ENCODE measurements around the gene ZBTB14. TPM values are rescaled to one million over a fixed set of nuclear protein-coding genes. Genes with fewer than 3 reads are reported as not detected.

Gene ZBTB14, protein sequence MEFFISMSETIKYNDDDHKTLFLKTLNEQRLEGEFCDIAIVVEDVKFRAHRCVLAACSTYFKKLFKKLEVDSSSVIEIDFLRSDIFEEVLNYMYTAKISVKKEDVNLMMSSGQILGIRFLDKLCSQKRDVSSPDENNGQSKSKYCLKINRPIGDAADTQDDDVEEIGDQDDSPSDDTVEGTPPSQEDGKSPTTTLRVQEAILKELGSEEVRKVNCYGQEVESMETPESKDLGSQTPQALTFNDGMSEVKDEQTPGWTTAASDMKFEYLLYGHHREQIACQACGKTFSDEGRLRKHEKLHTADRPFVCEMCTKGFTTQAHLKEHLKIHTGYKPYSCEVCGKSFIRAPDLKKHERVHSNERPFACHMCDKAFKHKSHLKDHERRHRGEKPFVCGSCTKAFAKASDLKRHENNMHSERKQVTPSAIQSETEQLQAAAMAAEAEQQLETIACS
- polyA plus RNA-seq = 1 to 10 TPM; 3.7 TPM

DNA sequence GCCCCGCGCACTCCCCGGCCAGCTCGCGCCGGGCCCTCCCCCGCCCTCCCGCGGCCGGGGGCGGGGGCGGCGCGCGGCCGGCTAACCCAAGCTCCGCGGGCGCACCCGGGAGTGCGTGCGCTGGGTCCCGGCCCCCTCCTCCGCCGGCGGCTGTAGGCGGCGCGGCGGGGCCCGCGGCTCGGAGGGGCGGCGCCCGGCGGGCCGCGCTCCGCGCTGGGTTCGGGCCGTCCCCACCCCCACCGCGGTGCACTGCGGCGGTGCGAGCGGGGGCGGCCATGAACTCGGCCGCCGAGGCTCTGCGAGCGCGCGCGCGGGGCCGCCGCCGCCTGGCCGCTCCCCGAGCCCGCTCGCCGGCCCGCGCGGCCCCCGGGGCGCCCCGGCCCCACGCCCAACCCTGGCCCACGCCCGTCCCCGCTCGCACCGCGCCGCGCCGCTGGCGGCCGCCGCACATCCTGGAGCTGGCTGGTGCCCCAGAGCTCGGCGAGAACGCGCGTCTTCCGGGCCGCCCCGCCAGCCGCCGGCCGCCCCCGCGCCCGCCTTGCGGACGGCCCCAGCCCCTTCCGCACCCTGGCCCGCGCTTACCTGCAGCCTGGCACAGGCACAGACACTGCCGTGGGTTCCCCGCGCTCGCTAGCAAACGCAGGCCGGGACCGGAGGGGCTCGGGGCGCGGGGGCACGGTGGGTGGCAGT, at the start of gene ZBTB14:
Gene ZBTB14 (minus strand): TSS at position 496 of the 690 bp plus-strand sequence. CDS start 2,480 bp downstream, outside the sequence.
- Histone ChIP-seq H3K9me3 (ENCODE audit: control insufficient read depth in 2 of 2, insufficient read depth in 1 of 2, low read depth in 1 of 2, low read length in 1 of 2) (no peaks in the 10 kb centered on the region), H3K4me1 (ENCODE audit: control insufficient read depth in 2 of 2, insufficient read depth in 2 of 2, low read length in 1 of 2) (peaks cover 0 to 3% of the 10 kb centered on the region in 2 donors), H3K4me3 (ENCODE audit: low read depth in 1 of 2, low read length in 2 of 2) (peak within 1 kb of the TSS; percentile 63 to 89), H3K27ac (ENCODE audit: low read depth in 2 of 2, low read length in 1 of 2) (peak within 1 kb of the TSS; percentile 99 to 100), H3K36me3 (ENCODE audit: control insufficient read depth in 2 of 2, insufficient read depth in 2 of 2, low read length in 1 of 2) (peaks cover 9 to 11% of the 10 kb centered on the region in 2 donors), H3K27me3 (ENCODE audit: control insufficient read depth in 1 of 2, insufficient read depth in 2 of 2, low read length in 2 of 2) (no peaks in the 10 kb centered on the region)
- WGBS, 2 donors = 1% methylated on average over 51 to 116 of the region's 116 CpGs

DNA sequence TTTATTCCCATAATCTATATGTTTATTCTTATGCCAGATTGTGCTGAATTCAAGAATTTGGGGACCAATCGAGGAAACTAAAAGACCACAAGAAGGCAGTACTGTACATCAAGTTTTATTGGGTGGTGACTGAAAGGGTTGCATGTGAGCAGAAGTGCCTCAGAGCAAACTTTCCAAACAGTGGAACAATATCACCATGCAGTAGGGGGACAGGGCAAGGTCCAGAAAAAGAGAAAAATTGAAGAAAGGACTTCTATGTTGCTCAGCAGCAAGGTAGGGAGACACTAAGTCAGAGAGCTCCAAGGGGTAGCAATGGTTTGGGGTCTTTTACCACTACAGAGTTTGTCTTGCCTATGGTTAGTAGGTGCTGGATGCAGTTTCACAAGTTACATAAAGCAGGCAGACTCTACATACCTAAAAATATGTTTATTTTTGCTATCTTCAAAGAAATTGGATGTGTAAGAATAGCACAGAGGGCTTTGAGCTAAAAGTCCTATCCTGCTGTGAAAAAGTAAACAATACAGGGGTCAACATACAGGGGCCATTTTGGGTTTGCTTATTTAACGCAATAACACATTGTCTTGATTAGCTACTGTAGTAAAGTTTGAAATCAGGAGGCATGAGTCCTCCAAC, 43.8 kb upstream of the ZBTB14 start:
- Histone ChIP-seq H3K4me1 (ENCODE audit: control insufficient read depth in 2 of 2, insufficient read depth in 2 of 2, low read length in 1 of 2) (no peaks in the 10 kb centered on the region), H3K4me3 (ENCODE audit: low read depth in 1 of 2, low read length in 2 of 2) (no peak overlapping the region), H3K9me3 (ENCODE audit: control insufficient read depth in 2 of 2, insufficient read depth in 1 of 2, low read depth in 1 of 2, low read length in 1 of 2) (no peaks in the 10 kb centered on the region), H3K36me3 (ENCODE audit: control insufficient read depth in 2 of 2, insufficient read depth in 2 of 2, low read length in 1 of 2) (no peaks in the 10 kb centered on the region), H3K27ac (ENCODE audit: low read depth in 2 of 2, low read length in 1 of 2) (no peak overlapping the region), H3K27me3 (ENCODE audit: control insufficient read depth in 1 of 2, insufficient read depth in 2 of 2, low read length in 2 of 2) (no peaks in the 10 kb centered on the region)
- 63 to 74% methylated on average over 2 of the region's 2 CpGs for WGBS, 2 donors

DNA sequence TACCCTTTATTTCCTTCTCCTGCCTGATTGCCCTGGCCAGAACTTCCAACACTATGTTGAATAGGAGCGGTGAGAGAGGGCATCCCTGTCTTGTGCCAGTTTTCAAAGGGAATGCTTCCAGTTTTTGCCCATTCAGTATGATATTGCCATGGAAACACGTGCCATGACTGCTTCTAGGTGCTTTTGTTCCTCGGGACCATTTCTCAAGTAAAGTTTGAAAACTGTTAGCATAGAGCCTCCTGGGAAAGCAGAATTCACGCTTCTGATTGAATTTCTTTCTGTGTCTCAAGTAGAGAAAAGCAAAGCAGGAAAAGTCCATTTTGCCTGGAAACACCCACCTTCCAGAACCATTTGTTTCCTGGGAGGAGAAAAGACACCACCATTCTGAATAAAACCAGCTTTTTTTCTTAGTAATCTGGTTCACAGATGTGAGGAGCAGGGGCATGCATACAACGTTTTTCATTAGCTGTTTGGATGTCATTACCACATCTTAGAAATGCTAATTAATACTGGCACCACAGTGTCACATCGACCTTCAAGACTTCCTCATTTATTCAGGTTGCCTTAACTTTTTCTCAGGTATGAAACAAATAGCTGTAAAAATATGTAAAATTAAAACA, 39.0 kb upstream of the ZBTB14 start:
- Histone ChIP-seq H3K9me3 (ENCODE audit: control insufficient read depth in 2 of 2, insufficient read depth in 1 of 2, low read depth in 1 of 2, low read length in 1 of 2) (no peaks in the 10 kb centered on the region), H3K4me3 (ENCODE audit: low read depth in 1 of 2, low read length in 2 of 2) (no peak overlapping the region), H3K27me3 (ENCODE audit: control insufficient read depth in 1 of 2, insufficient read depth in 2 of 2, low read length in 2 of 2) (no peaks in the 10 kb centered on the region), H3K4me1 (ENCODE audit: control insufficient read depth in 2 of 2, insufficient read depth in 2 of 2, low read length in 1 of 2) (no peaks in the 10 kb centered on the region), H3K27ac (ENCODE audit: low read depth in 2 of 2, low read length in 1 of 2) (no peak overlapping the region), H3K36me3 (ENCODE audit: control insufficient read depth in 2 of 2, insufficient read depth in 2 of 2, low read length in 1 of 2) (no peaks in the 10 kb centered on the region)
- WGBS, 2 donors = 26 to 29% methylated on average over 6 of the region's 6 CpGs

DNA sequence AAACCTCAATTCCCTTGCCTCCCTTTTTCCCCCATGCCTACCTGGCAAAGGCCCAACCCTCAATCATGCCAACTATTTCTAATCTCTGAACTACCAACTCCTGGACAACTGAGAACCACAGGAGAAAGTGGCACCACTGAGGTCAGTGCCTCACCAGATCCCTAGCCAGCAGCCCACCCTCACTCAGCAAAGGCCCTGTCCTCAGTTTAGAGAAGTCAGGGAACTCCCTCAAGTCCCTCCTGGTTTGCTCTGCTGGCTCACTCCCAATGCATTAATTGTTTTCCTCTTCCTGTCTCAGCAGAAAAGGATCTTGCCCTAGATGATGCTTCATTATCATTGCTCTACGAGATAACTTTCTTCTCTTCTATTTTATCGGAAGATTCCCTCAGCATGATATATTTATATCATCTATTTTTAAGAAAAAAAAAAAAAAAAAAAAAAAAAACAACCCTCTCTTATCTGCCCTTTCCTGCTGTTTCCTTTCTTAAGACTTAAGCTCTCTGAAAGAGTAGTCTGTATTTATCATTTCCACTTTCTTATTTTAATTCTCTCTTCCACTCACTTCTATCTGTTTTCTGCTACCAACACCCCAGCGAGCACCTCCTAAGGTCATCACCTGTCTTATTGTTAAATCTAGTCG, 22.7 kb upstream of the ZBTB14 start:
- WGBS, 2 donors = 62 to 66% methylated on average over 4 of the region's 4 CpGs

DNA sequence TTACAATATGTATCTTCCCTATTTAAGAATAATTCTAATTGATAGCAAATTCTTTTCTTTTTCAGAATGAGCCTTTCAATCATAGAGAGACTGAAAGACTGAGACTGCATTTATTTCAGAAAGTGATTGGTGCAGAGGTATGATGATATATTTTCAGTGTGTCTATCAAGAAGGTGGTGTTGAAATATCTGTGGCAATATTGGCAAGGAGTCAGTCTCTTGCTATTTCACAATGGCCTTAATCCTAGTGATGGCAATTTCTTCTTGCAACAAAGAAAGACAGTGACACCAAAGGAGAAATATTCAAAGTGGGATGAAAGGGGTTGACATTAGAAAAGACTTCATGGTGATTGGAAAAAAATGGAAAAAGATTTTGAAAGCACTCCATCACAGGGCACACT, 21.7 kb upstream of the ZBTB14 start:
- H3K9me3 ChIP-seq (ENCODE audit: control insufficient read depth in 2 of 2, insufficient read depth in 1 of 2, low read depth in 1 of 2, low read length in 1 of 2) = no peaks in the 10 kb centered on the region
- no peaks in the 10 kb centered on the region for H3K4me1 ChIP-seq (ENCODE audit: control insufficient read depth in 2 of 2, insufficient read depth in 2 of 2, low read length in 1 of 2)
- no peak overlapping the region for H3K27ac ChIP-seq (ENCODE audit: low read depth in 2 of 2, low read length in 1 of 2)
- H3K4me3 ChIP-seq (ENCODE audit: low read depth in 1 of 2, low read length in 2 of 2) = no peak overlapping the region
- no peaks in the 10 kb centered on the region for H3K27me3 ChIP-seq (ENCODE audit: control insufficient read depth in 1 of 2, insufficient read depth in 2 of 2, low read length in 2 of 2)
- no peaks in the 10 kb centered on the region for H3K36me3 ChIP-seq (ENCODE audit: control insufficient read depth in 2 of 2, insufficient read depth in 2 of 2, low read length in 1 of 2)

More for the DNA sequence above, 22.7 kb upstream of the ZBTB14 start:
- Histone ChIP-seq H3K9me3 (ENCODE audit: control insufficient read depth in 2 of 2, insufficient read depth in 1 of 2, low read depth in 1 of 2, low read length in 1 of 2) (no peaks in the 10 kb centered on the region), H3K27me3 (ENCODE audit: control insufficient read depth in 1 of 2, insufficient read depth in 2 of 2, low read length in 2 of 2) (no peaks in the 10 kb centered on the region), H3K27ac (ENCODE audit: low read depth in 2 of 2, low read length in 1 of 2) (no peak overlapping the region), H3K36me3 (ENCODE audit: control insufficient read depth in 2 of 2, insufficient read depth in 2 of 2, low read length in 1 of 2) (no peaks in the 10 kb centered on the region), H3K4me1 (ENCODE audit: control insufficient read depth in 2 of 2, insufficient read depth in 2 of 2, low read length in 1 of 2) (no peaks in the 10 kb centered on the region), H3K4me3 (ENCODE audit: low read depth in 1 of 2, low read length in 2 of 2) (no peak overlapping the region)

DNA sequence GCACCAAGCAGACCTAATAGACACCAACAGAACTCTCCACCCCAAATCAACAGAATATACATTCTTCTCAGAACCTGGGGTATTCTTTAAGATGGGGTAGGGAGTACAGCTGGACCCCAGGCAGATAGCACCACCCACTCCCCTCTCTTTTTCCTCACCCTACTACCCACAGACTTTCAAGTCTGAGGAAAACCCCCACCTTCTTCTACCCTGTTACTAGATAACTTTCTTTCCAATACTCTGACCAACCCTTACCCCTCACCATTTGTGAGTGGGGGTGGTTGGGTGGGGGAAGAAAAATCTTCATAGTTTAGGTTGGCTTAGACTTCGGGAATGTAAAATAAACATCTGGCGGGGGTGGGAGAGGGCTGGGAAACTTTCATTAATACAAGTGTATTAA, 20.3 kb upstream of the ZBTB14 start:
- no peak overlapping the region for H3K4me3 ChIP-seq (ENCODE audit: low read depth in 1 of 2, low read length in 2 of 2)
- H3K27ac ChIP-seq (ENCODE audit: low read depth in 2 of 2, low read length in 1 of 2) = no peak overlapping the region
- no peaks in the 10 kb centered on the region for H3K9me3 ChIP-seq (ENCODE audit: control insufficient read depth in 2 of 2, insufficient read depth in 1 of 2, low read depth in 1 of 2, low read length in 1 of 2)
- H3K36me3 ChIP-seq (ENCODE audit: control insufficient read depth in 2 of 2, insufficient read depth in 2 of 2, low read length in 1 of 2) = no peaks in the 10 kb centered on the region
- no peaks in the 10 kb centered on the region for H3K27me3 ChIP-seq (ENCODE audit: control insufficient read depth in 1 of 2, insufficient read depth in 2 of 2, low read length in 2 of 2)
- WGBS, 2 donors = 28 to 56% methylated on average over 2 of the region's 2 CpGs
- no peaks in the 10 kb centered on the region for H3K4me1 ChIP-seq (ENCODE audit: control insufficient read depth in 2 of 2, insufficient read depth in 2 of 2, low read length in 1 of 2)

DNA sequence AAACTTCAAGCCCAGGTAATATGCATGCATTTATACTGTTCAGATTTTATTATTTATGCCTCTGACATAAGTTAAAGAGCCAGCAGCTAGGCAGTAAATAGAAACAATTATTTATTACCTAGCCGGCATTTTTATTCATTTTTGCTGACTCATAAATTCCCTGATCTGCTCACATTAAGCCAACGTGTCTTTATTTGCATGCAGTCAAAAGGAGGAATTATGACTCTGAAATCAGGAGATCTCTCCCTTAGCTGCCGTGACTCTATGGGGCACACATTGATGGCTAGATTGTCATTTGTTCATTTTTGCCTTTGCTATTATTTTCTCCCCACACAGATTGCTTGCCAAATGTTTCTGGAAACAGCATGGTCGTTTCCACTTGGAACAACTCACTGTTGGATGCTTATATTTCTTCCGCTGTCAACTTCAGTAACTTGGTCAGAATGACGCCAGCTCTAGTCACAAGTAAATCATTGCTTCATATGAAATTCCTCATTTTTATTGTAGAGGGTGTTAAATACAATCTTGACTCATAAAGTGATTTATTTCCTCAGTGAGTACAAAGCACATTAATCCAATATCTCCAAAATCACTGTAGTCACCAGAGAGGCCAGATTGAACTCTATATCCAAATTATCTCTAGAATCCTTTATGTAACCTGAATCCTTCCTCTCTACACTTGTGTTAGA, 15.9 kb upstream of the ZBTB14 start:
- no peaks in the 10 kb centered on the region for H3K36me3 ChIP-seq (ENCODE audit: control insufficient read depth in 2 of 2, insufficient read depth in 2 of 2, low read length in 1 of 2)
- 48 to 49% methylated on average over 6 of the region's 6 CpGs for WGBS, 2 donors

DNA sequence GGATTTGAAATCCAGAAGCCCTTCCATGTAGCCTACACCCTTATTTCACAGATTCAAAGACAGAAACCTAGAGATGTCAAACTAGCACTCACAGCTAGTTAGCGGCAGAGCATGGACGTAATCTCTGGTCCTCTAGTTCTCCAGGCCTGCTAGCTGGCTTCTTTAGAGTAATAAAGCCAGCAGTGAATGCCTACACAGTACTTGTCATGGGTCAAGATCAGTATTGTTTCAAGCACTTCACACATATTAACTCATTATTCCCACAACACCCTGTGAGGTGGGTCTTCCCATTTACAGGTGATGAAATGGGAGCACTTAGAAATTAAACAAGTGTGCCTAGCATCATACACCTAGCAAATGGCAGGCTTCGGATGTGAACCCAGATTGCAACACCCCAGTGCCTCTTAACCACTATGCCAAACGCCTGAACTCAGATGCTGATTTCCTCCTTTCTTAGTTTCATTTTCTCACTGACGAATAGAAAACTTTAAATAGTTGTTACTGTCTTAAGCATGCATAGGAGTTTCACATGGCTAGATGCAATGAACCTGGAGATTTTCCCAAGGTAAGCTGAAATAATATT, 14.5 kb upstream of the ZBTB14 start:
- no peak overlapping the region for H3K27ac ChIP-seq (ENCODE audit: low read depth in 2 of 2, low read length in 1 of 2)
- H3K27me3 ChIP-seq (ENCODE audit: control insufficient read depth in 1 of 2, insufficient read depth in 2 of 2, low read length in 2 of 2) = no peaks in the 10 kb centered on the region
- H3K9me3 ChIP-seq (ENCODE audit: control insufficient read depth in 2 of 2, insufficient read depth in 1 of 2, low read depth in 1 of 2, low read length in 1 of 2) = no peaks in the 10 kb centered on the region
- 52% methylated on average over 5 of the region's 5 CpGs for WGBS, 2 donors
- H3K4me3 ChIP-seq (ENCODE audit: low read depth in 1 of 2, low read length in 2 of 2) = peak overlapping the region in 1 of 2 donors; percentile 15
- H3K36me3 ChIP-seq (ENCODE audit: control insufficient read depth in 2 of 2, insufficient read depth in 2 of 2, low read length in 1 of 2) = no peaks in the 10 kb centered on the region
- no peaks in the 10 kb centered on the region for H3K4me1 ChIP-seq (ENCODE audit: control insufficient read depth in 2 of 2, insufficient read depth in 2 of 2, low read length in 1 of 2)

More for the DNA sequence above, 15.9 kb upstream of the ZBTB14 start:
- no peak overlapping the region for H3K27ac ChIP-seq (ENCODE audit: low read depth in 2 of 2, low read length in 1 of 2)
- H3K4me3 ChIP-seq (ENCODE audit: low read depth in 1 of 2, low read length in 2 of 2) = no peak overlapping the region
- no peaks in the 10 kb centered on the region for H3K27me3 ChIP-seq (ENCODE audit: control insufficient read depth in 1 of 2, insufficient read depth in 2 of 2, low read length in 2 of 2)
- no peaks in the 10 kb centered on the region for H3K4me1 ChIP-seq (ENCODE audit: control insufficient read depth in 2 of 2, insufficient read depth in 2 of 2, low read length in 1 of 2)
- H3K9me3 ChIP-seq (ENCODE audit: control insufficient read depth in 2 of 2, insufficient read depth in 1 of 2, low read depth in 1 of 2, low read length in 1 of 2) = no peaks in the 10 kb centered on the region

Measured in esophagus (tissue), 2 donors.